PFSK-1 (cell line): ENCODE results near the gene MAPKBP1.

Experiments
- FOXP2 ChIP-seq: optimal IDR thresholded peaks from 2 replicates; pipeline ENCODE3; 2011; ENCODE audit warnings: borderline replicate concordance, control low read depth, inconsistent platforms; ENCODE audit not compliant: insufficient read depth; ENCODE audit errors: extremely low read length, extremely low read depth
- POLR2AphosphoS5 ChIP-seq: IDR thresholded peaks from 2 replicates; pipeline ENCODE4 v1.6.1; 2012; ENCODE audit warnings: low read depth, mild to moderate bottlenecking, control low read depth, low read length, moderate library complexity
- REST ChIP-seq, 2 experiments: IDR thresholded peaks; 2 replicates each; pipeline versions ENCODE4 v1.6.1 to v1.8.0; 2011 to 2012; ENCODE audit warnings: low read depth in 2 of 2, low read length in 2 of 2, control low read depth in 1 of 2, inconsistent platforms in 1 of 2, mild to moderate bottlenecking in 1 of 2, moderate library complexity in 1 of 2; ENCODE audit not compliant: insufficient read depth in 1 of 2
- SIN3A ChIP-seq: IDR thresholded peaks from 2 replicates; pipeline ENCODE4 v1.6.1; 2012; ENCODE audit warnings: mild to moderate bottlenecking, low read length, moderate library complexity, borderline replicate concordance; ENCODE audit not compliant: insufficient read depth
- TAF1 ChIP-seq: IDR thresholded peaks from 2 replicates; pipeline ENCODE4 v1.6.1; 2012; ENCODE audit warnings: low read length, control low read depth, borderline replicate concordance; ENCODE audit not compliant: insufficient read depth

The MAPKBP1 gene

GRCh38 chr15:41804916-41805666 lies 30.8 kb downstream of the MAPKBP1 start:
- TF ChIP-seq POLR2AphosphoS5 (no peak), TAF1 (no peak), REST (IDR thresholded peaks at IDR 0.05; ENCODE audit: insufficient read depth in 1 of 2, low read depth in 2 of 2, low read length in 2 of 2) (no peak), SIN3A (no peak), FOXP2 (no peak)

GRCh38 chr15:41805711-41806110 lies 31.4 kb downstream of the MAPKBP1 start:
- TF ChIP-seq REST (IDR thresholded peaks at IDR 0.05; ENCODE audit: insufficient read depth in 1 of 2, low read depth in 2 of 2, low read length in 2 of 2) (no peak), POLR2AphosphoS5 (no peak), TAF1 (no peak), FOXP2 (no peak), SIN3A (no peak)

GRCh38 chr15:41806291-41807181 lies 32.3 kb downstream of the MAPKBP1 start:
- no peak for TF ChIP-seq POLR2AphosphoS5
- no peak for TF ChIP-seq REST (IDR thresholded peaks at IDR 0.05; ENCODE audit: insufficient read depth in 1 of 2, low read depth in 2 of 2, low read length in 2 of 2)
- no peak for TF ChIP-seq FOXP2
- TF ChIP-seq SIN3A, result no peak
- no peak for TF ChIP-seq TAF1

- no peak for TF ChIP-seq FOXP2
- no peak for TF ChIP-seq TAF1
- TF ChIP-seq REST (IDR thresholded peaks at IDR 0.05; ENCODE audit: insufficient read depth in 1 of 2, low read depth in 2 of 2, low read length in 2 of 2), result no peak
- no peak for TF ChIP-seq SIN3A
- TF ChIP-seq POLR2AphosphoS5, result no peak
These were observed 34.8 kb downstream of the MAPKBP1 start for GRCh38 chr15:41809121-41809520.
